ENCODE measurements around the gene SLC10A7.

The SLC10A7 gene, protein sequence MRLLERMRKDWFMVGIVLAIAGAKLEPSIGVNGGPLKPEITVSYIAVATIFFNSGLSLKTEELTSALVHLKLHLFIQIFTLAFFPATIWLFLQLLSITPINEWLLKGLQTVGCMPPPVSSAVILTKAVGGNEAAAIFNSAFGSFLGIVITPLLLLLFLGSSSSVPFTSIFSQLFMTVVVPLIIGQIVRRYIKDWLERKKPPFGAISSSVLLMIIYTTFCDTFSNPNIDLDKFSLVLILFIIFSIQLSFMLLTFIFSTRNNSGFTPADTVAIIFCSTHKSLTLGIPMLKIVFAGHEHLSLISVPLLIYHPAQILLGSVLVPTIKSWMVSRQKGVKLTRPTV

DNA sequence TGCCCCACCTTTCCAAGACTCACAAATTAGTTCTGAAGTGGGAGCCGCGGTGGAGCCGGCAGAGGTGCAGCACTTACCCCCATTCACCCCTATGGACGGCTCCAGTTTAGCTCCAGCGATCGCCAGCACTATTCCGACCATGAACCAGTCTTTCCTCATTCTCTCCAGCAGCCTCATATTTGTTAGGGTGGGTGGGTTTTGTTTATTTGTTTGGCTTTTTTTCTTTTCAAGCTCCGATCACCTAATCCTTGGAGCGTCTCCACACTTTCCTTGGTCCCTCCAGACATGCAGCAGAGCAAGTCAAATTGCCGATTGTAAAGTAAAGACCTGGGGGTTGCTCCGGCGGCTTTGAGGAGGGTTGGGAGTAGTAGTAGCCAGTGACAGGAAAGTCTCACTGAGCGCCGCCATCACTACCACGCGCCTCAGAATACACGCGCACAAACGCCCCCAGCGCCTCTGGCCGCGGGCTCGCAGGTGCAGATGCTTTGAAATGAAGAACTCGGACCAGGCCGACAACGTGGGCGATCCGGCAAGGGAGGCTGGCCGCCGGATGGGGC is at the start of gene SLC10A7:
TSS of gene SLC10A7 (minus strand) at position 400 of the 557 bp plus-strand sequence. CDS start at position 177, 223 bp downstream.
- peak; percentile 59 for DNase-seq

DNA sequence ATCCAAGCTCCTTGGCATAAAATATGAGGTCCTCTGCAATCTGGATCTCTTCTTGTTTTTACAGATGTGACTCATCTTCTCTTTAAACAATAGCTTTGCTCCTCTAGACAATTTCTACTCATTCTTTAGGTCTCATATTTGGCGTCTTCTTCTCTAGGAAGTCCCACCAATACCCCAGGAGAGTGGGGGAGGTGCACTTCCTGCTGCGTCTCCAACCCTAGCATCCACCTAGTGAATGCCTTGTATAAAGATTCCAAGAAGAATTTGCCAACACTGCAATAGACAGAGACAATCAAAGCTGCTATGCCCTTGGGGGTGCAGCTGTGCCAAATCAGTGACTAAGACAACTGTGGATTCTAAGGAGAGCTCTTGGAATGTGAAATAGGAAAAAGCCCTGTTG is 45.7 kb upstream of the SLC10A7 start:
- DNase-seq, result no peak

DNA sequence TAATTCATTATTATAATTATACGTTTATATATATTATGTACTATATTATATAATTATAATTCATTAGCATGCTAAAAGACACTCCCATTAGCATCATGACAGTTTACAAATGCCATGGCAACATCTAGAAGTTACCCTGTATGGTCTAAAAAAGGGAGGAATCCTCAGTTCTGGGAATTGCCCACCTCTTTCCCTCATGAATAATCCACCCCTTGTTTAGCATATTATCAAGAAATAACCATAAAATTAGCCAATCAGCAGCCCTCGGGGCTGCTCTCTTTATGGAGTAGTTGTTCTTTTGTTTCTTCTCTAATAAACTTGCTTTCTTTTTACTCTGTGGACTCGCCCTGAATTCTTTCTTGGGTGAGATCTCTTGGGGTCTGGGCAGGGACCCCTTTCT is 42.8 kb upstream of the SLC10A7 start:
- DNase-seq, result no peak

DNA sequence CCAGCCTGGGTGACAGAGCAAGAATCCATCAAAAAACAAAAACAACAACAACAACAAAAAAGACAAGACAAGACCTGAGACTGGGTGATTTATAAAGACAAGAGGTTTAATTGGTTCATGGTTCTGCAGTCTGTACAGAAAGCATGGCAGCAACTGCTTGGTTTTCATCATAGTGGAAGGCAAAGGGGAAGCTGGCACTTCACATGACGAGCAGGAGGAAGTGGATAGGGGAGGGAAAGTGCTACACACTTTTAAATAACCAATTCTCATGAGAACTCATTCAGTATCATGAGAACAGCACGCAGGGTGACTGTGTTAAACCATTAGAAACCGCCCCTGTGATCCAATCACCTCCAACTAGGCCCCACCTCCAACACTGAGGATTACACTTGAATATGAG is 28.4 kb upstream of the SLC10A7 start:
- no peak for DNase-seq

DNA sequence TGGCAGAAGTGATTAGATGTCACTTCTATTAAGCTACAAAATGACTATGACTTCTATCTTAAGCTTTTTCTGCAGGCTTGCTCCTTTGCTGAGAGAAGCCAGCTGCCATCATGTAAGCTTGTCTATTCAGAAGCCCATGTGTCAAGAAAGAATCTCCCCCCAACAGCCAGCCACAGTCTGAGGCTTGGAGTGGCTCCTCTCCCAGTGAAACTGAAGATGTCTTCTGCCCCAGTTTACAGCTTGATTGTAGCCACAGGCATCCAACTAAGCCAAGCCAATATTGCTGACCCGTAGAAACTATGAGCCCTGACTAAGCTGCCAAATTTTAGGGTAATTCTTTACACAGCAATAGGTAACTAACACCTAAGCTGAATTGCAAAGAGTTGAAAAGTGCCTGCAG is 26.7 kb upstream of the SLC10A7 start:
- DNase-seq, result no peak

DNA sequence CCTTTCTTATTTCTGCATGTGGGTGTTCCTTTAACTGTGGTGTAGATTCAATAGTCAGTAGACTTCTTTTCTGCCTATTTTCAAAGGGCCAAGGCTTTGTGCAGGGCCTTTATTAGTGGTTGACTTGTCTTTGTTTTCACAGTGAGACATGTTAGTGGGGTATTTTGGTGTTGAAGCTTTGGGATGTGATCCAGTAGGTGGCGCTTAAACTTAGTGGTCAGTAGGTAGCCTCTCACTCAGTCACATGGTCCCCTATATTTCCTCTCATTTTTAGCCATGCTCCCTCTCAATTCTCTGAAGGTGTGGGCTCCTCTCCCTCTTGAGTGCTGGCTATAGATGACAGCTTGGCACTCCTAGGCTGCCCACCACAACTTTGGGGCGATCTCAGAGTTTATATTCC is 23.4 kb upstream of the SLC10A7 start:
- peak in 1 of 2 experiments; percentile 7 for DNase-seq

DNA sequence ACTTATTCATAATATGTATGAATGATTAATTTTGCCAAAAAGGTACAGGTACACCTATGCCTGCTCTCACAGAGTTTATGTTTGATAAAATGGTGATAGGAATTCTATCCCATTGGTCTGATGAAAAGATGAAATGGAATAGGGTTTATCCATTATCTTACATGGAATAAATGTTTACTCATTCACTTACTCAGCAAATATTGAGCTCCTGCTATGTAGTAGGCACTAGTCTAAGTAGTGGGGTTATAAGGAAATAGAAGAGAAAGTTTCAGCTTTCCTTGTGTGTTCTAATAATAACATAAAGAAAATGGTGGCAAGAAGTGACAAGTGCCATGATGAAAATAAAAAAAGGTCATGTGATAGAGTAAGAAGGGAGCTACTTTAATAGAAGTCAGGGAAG is 12.4 kb upstream of the SLC10A7 start:
- no peak for DNase-seq

DNA sequence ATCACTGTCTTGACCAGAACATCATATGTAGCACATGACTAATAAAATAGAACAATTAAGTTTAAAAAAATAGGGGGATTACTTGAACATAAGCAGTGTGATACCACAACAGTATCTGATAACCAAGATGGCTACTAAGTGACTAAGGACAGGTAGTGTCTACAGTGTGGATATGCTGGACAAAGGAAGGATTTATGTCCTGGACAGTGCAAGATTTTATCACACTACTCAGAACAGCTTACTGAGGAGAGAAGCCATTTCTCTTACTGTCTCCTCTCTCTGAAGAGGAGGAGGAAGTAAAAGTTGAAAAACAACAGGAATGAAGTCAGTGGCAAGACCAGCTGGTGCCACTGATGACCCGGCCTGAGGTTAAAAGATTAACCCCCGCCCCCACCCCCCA is 4.0 kb upstream of the SLC10A7 start:
- no peak for DNase-seq

DNA sequence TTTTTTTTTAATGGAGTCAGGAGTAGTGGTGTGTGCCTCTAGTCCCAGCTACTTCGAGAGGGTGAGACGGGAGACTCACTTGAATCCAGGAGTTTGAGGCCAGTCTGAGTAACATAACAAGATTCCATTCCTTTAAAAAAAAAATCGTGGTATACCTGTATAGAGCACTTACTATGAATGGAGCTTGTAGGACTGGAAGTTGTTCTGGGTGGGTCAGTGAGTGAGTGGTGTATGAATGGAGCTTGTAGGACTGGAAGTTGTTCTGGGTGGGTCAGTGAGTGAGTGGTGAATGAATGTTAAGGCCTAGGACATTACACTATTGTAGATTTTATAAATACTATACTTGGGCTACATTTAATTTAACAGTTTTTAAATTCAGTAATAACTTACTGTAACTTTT is 2.9 kb upstream of the SLC10A7 start:
- no peak for DNase-seq

DNA sequence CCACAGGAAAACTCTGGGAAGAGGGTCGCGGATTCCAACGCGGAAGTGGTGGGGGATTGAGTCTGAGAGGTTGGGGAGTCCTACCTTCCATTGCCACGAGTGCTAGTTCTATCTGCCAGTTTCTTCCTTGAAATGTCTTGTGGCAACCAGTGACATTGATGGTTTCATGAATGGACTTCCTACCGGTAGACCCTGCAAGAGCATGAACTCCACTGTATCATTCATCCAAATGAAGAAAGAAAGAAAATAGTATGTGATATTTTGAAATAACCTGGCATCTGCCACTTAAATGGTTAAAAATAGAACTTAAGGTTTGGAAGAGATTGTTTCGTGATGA is 1.1 kb upstream of the SLC10A7 start:
- no peak for DNase-seq

DNA sequence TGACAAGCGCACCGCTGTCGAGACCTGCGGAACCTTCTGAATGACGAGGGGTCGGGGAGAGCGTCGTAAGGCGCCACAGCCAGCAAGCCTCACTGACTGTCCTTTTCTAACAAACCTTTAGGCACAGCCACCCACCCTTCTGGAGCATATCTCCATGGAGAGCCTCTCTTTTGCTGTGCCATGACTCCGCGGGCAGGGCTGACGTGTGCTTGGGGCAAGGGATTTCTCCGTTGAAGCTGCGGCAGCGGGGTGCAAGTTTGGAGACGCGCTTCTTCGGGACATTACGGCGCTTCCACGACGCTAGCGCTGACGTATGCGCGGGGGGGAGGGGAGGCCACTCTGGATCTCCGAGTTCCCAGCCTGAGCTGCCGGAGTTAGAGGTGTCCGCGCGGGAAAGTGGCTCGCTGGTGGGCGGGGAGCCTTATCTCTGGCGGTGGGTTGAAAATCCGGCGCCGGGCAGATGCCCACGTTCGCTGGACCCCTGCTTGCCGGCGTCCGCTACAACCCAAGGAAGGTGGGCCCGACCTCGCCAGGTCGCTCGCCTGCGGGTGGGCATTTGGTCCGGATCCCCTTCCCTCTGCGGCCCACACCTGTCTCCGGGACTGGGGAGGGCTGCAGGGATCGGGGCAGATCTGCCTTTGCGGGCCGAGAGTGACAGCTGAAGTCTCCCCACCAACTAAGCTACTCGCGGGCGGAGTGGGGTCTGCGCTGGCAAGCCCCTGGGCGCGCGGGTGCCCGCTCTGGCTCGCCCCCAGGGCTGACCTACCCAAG is 543 bp upstream of the SLC10A7 start:
- DNase-seq, result peak; percentile 52 to 59

DNA sequence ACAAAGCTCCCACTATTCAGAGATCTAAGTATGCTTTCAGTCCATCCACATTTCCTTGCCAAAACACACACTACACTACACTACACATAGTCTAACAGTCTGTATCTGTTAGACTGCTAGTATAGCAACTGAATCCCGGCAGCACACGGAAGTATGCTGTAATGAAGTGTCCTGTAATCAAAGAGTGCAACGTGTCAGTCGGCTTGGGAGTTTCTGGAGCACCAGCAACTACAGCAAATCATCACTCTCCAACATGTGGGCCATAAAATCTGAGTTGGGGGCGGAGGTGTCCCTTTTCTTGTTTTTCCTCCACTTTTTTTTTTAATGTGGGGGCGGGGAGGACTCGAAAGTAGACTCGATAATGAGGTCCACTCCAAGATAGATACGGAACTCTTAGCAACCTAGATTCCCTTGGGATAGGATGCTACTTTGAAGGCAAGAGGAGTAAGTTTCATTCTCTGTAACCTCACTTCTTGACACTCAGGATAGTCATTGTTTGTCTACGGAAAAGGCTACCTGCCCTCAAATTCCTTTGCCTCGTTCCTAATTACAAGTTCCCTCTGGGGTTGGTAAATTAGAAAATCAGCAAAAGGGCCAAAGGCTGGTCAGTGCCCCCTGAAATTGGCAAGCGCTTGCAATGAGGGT is 722 bp downstream of the SLC10A7 start:
- DNase-seq, result no peak

DNA sequence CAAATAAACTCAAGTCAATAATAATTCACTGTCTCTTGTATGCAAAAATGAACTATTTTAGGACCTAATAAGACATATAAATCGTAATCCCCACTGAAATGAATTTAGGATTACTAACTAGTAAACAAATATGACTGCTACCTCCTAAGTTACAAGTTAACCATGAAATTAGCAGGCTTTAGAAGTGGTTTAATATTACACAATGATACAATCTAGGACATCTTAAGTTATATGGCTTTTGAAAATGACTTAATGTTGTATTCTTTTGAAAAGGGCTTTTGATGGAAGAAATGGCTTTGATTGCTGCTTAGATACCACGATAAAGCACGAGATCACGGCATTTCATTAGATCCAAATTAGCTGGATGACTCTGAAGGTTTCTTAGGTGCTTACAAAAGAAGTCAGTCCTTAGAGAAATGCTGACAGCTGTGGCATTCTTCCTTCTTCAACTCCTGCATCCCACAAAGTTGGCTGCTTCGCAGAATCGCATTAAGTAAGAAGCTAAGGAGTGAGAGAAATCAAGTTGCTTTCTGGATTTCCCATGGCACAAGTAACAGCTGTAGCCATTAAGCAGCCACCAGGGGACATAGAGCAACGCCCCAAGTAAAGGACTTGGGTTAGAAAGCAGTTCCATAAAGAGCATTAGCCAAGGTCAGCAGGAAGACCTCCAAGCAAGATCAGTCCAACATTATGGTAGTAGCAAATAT is 6.9 kb downstream of the SLC10A7 start:
- DNase-seq, result no peak

DNA sequence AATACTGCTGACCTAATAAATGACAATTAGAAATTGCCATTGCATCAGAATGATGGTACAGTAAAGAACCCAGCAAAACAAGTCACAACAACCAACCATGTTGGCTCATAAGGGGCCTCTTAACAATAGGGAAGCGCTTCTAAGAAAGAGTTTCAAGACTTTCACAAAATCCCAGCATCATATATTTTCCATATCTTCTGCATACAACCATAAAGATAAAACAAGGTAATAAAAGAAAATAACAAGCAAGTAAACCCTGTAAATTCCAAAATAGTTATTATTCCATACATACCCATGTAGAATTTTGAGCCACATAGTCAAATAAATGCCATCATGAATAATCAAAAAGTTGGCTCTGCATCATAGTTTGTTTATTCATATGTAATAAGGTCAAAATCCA is 8.2 kb downstream of the SLC10A7 start:
- no peak for DNase-seq

DNA sequence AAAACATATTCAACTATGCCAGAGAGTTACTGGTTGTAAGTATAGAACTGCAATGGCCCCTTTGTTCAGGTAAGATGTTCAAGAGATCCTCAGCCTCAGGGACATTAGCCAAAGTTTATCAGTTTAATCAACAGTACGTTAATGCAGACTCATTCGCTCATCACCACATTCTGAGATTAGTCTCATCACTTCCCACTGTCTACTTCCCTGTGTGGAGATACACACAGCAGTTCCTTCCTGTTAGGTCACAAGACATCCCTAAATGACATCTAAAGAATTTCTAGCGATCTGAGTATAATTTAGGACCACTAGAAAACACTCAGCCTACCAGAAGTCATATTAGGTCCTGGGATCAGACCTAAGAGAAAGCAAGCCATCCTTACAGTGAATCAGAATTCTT is 10.4 kb downstream of the SLC10A7 start:
- no peak for DNase-seq

DNA sequence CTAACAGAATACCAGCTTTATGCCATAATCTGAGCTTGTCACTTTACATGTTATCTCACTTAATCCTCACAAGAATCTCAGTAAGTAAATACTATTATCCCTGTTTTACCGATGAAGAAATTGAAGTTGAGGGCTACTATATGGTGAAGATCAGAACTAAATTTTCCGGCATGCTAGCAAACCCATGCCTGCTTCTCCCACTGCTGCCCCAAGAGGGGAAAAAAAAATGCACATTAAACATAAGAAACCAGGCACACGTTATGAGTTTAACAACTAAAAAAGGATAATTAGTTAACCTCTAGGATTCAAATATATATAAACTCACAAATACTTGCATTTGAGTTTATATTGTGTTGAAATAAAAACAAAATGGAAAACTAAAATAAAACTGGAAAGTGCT is 10.8 kb downstream of the SLC10A7 start:
- no peak for DNase-seq

DNA sequence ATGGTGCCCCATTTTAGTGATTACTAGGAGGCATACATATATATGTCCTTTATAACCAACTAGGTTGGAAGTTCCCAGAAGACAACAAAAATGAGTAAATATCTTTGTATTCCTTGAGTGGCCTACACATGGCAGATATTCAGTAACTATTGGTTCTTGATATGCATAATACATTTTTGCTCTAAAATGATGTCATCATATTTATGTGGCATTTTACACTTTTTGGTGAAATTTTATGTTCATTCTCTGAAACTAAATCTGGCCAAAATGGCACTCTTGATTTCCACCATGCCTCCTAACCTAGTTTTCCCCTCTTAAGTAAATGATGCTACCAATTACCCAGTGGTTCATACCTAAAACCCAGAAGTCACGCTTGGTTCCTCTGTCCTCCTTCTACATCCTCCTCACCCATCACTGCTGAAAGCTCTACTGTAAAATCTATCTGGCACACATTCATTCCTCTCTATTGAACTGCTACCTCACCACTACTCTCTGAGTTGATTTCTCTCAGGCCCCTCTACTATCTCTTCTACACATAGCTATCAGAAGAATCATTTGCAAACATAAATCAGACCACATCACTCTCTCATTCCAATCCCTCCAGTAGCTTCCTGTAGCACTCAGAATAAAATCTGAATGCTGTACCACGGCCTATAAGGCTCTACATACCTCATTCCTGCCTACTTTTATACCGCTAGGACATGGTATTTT is 13.4 kb downstream of the SLC10A7 start:
- no peak for DNase-seq

DNA sequence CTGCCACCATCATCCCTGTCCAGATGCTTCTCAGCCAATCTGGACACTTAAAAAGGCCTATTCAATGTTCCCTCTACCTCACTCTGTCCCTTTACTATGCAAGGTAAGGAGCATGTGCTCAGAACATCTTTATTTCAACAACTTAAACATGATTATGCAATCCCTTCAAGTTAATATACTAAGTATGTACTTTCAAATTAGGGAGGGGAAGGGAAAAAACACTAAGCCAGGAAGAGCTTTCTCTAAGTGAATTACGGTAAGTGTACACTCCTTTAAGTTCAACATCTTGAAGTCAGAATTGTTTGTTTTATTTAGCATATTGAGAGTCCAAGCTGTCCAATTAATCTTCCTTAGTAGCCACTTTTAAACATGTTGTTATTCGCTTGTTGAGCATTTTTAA is 14.1 kb downstream of the SLC10A7 start:
- DNase-seq, result no peak

DNA sequence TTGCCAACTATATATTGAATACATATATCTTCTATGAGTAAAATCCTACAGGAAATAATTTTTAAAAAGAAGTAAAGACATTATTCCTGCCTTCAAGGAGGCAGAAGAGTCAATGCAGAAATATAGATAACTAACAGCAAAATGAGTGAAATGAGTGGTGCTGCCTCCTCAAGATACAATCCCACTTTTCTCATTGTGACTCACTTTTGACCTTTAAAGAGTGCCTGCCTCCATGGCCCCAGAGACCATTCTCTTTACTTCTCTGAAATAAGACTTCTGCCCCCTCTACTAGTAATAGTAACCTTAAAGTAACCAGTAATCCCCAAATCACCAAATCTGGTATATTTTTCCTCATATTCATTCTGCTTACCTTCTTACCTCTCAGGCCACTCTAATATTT is 15.5 kb downstream of the SLC10A7 start:
- no peak for DNase-seq

DNA sequence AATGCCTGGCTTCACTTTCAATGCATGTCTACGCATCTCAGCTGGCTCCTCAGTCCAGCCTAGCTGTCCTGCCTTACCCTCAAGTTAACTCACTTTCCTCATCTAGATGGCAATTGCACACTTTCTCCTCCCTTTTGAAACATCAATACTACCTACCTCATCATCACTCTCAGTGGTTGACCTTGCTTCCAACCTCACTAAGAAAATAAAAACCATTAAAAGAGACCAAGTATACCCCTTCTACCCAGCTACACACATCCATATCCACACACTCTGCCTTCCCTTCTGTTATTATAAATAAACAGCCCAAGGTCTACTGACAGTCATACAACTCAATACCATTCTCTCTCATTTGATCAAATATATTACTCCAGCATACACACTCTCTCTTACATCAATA is 21.5 kb downstream of the SLC10A7 start:
- no peak for DNase-seq

DNA sequence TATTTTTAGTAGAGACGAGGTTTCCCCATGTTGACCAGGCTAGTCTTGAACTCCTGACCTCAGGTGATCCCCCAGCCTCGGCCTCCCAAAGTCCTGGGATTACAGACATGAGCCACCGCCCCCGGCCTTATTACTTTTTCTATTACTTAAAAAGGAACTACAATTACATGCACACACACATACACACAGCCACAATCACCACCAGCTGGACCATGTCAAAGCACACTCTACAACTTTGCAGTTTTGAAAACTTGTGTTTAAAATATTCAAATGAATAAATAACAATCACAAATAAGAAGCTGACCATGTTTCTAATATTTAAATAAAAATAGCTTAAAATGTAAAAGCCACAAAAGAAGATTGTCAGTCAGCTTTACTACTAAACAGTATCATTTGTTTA is 23.4 kb downstream of the SLC10A7 start:
- DNase-seq, result no peak

DNA sequence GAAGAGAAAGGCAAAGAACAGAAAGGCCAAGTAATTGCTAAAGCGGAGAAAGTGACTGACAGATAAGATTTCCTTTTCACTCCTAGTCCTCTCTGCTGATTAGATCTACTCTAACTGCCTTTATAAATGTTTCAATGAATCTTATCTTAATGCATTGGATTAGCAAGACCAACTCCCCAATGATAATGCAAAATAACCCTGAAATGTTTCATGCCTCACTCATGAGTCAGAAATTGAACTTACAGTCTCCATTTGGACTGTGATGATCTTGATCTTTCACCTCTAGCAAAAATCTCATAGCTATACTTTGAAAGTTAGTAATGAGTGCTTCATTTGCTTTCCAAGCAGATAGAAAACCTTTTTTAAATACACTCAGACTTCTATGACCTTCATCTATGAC is 26.5 kb downstream of the SLC10A7 start:
- no peak for DNase-seq

DNA sequence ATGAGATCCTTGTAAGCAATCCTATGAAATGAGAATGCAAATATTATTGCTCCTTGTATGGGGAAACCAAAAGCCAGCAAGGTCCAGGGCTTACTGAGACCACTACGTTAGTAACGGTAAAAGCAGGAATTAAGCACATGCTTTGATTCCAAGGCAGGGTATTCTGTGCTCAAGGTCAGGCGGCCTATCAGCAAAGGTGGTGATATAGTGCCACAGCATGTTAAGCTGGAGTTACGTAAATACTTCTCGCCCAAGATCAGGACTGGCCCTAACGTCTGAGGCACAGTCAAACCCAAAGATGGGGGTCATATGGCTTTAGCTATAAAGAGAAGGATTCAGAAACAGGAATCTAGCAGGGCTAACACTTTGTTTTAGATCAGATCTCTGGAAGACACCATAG is 27.6 kb downstream of the SLC10A7 start:
- no peak for DNase-seq

All from NCI-H187 (cell line).